KBM-7 (cell line): ENCODE measurements around the gene LIN54.
A peak's percentile ranks its signal among the peaks of the same experiment; 100 is the strongest.
"Not testable (repeated sequence)": the region's sequence is repeated elsewhere in the genome, so short reads cannot be mapped to it uniquely, and the experiment has no call there.

ENCODE experiments used
- DNase-seq: peaks from one replicate; pipeline ENCODE4 v3.0.0-alpha.2; 2015
- in situ Hi-C: fragments of 300-500 bp; cut with MboI; formaldehyde crosslinking; loops from 2 replicates; pipeline ENCODE4 v1.14.3; 2020; ENCODE audit warnings: low sequenced_read_pairs, low pct_unique_long_range_greater_than_20kb, mixed read lengths

The LIN54 gene

DNA sequence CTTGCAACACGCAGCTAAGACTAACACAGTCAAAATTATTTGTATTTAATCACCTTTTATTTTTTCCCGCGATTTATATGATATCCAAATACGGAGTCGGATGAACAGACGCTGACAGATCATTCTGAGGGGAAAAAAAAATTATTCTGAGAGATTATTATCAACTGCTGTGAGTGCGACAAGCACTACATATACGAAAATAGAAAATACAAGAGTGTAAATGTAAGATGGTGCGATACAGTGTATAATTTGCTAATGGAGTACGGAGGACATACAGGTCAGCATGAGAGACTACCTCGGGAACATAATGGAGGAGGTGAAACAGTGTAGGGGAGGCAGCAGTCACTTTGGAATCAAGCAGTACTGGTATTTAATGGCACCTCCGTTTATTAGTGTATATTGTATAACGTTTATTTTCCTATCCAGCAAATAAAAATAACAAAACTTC is 2.8 kb upstream of the LIN54 start:
- DNase-seq = no peak
- in situ Hi-C loops = no loop called here

DNA sequence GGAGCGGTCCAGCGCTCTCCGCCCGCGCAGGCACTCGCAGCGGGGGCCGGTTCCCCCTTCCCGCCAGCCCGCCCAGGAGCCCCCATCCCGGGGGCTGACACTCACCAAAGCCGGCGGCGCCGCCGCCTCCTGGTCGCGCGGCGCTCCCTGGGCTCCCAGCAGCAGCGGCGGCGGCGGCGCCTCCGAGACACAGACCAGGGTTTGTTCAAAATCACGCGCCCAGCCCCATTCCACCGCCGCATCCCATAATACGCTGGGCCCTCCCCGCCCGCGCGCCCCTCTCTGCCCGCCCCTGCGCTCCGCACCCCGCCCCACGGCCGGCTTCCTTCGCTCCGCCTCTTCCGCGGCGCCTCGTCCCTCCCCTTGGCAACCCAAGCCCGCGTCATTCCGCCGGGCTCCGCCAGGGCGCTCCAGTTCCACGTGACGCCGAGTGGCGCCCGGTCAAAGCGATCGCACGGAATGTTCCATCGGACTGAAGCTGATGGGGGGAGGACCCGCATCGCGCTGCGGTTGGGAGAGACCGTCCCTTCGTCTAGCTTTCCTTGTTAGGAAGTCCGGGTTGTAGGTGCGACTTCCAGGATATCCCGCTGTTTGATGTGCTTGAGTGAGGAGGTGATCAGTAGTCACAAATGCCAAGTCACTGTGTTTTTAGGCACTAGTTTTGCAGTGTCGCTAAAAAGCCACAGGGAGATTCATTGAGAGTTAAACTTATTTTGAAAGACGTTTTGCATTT is 2.2 kb upstream of the LIN54 start:
- in situ Hi-C loops = no loop called here
- peak; percentile 98 for DNase-seq

DNA sequence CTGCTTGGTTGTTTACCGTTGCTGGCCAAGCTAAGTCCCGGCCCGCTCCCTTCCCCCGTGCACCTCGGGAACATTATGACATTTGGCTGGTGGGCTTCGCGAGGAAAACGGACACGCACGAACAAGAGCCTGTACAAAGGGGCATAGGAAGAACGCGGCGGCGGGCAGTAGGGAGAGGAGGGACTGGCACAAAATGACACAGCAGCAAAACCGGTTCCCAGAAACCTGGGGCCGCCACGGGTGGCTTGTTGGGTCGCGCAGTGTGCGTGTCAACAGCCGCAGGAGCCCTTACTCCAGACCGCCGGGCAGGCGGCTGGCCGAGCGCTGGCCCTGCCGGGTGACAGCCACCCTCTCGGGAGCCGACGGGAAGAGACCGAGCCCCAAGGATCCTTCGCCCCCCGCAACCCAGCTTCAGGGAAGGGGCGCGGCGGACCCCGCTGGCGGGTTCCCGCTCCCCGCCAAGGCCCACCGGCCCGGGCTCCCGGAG is 1.6 kb upstream of the LIN54 start:
- DNase-seq = peak; percentile 53
- in situ Hi-C loops = no loop called here

DNA sequence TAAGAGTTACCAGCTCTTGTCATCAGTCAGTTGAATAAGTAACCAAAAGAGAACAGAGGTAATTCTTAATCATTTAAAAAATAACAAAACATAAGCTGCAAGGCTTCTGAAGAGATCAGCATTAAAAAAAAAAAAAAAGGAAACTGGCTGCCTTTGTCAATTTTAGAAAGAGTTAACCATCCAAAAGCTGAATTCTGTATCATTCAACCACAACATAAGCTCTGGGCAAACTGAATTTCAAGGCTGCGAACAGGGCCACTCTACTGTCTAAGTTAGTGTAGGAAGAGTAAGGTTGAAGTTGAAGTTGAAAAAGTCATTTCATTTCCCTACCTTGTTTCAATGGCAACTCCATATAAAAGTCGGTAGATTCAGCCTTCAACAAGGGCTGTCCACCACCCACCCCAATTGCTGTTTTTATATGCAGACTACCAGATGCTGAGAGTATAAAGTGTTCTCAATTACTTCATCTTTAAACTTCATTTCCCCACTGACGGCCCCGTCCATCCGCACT is 1.1 kb upstream of the LIN54 start:
- no peak for DNase-seq
- in situ Hi-C loops = no loop called here

DNA sequence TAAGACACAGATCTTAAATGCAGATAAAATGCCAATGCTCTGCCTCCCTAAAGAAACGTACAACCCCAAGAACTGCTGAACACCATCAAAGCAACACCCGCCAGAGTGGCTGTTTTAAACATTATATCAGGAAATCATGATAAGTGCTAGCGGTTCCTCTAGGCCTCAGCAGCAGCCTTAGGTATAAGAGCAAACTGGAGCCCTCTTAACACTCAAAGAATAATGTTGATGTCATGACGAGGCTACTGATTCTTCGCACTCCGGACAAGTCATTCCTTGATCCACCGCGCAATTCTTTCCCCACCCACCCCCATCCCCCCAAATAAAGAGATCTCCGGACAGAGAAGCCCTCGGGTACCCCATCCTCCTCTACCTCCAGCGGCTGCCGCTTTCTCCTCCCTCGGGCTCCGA is 507 bp downstream of the LIN54 start:
- peak; percentile 38 for DNase-seq

DNA sequence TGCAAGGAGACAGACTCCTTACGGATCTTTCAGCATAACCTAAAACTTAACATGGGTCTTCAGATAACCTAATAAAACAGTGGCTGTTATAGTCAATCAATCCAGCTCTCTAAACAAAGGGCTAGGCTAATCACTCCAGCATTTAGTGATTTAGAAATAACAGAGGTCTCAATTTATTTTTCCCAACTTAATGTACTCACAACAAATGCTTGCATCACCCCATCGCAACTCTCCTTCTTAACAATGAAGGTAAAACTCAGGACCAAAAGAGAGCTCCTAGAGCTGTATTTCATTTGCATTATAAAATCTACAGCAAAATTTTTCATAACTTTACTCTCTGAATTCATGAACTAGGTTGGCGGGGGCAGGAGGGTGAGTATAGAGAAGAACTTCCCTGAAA is 1.1 kb downstream of the LIN54 start:
- in situ Hi-C loops = no loop called here
- DNase-seq = peak; percentile 15

More for the DNA sequence above, 507 bp downstream of the LIN54 start:
- in situ Hi-C loops = no loop called here

DNA sequence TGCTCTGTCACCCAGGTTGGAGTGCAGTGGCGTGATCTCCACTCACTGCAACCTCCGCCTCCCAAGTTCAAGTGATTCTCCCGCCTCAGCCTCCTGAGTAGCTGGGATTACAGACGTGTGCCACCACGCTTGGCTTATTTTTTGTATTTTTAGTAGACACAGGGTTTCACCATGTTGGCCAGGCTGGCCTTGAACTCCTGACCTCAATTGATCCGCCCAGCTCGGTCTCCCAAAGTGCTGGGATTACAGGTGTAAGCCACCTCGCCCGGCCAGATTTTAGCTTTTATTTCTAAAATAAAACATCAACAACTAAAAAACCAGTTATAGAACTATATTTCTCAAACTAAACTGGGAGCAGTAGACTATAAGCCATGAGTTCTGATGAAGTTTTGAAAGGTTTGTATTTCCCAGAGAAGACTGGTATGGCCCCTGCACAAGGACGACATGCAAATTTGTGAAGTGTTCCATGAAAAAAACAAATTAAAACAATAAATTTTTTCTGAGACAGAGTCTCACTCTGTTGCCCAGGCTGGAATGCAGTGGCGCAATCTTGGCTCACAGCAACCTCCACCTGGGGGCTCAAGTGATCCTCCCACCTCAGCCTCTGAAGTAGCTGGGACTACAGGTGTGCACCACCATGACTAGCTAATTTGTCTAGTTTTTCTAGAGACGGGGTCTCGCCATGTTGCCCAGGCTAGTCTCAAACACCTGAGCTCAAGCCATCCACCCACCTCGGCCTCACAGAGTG is 7.4 kb downstream of the LIN54 start:
- DNase-seq, in situ Hi-C loops: not testable (repeated sequence)

DNA sequence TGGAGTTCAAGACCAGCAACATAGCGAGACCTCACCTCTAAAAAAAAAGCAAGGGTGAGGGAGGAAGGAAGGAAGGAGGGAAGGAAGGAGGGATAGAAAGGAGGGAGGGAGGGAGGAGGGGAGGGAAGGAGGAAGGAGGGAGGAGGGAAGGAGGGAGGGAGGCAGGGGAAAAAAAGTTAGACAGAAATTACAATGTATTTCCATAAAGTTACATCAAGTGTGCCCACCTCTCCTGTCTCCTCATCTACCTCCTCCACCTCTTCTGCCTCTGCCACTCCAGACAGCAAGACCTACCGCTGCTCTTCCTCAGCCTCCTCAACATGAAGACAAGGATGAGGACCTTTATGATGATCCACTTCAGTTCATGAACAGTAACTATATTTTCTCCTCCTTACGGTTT is 8.3 kb downstream of the LIN54 start:
- DNase-seq = no peak
- in situ Hi-C loops = no loop called here

DNA sequence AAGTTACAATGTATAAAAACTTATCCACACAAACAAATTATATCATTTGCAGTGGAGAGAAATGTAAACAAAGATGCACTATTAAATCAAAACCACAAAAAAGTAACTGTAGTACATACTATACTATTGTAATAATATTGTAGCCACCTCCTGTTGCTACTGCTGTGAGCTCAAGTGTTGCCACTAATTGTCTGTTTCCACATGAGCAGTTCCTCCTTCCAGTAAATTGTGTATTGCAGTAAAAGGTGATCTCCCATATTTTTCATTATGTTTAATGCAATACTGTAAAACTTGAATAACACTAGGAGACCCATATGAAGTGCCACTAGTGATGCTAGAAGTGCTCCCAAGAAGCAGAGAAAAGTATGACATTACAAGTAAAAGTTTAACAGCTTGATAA is 11.7 kb downstream of the LIN54 start:
- peak; percentile 27 for DNase-seq
- in situ Hi-C loops = no loop called here

DNA sequence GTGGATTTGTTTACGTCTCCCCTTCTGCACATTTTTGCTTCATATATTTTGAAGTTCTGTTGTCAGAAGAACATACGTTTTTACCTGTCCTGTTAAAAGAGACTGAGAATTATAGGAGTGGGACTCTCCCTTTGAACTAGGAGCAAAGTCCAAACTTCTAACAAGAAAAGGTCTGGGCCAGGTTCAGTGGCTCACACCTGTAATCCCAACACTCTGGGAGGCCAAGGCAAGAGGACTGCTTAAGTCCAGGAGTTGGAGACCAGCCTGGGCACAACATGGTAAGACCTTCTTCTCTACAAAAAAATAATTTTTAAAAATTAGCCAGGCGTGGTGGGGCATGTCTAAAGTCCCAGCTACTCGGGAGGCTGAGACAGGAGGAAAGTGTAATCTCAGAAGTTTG is 15.8 kb downstream of the LIN54 start:
- in situ Hi-C loops = no loop called here
- no peak for DNase-seq

DNA sequence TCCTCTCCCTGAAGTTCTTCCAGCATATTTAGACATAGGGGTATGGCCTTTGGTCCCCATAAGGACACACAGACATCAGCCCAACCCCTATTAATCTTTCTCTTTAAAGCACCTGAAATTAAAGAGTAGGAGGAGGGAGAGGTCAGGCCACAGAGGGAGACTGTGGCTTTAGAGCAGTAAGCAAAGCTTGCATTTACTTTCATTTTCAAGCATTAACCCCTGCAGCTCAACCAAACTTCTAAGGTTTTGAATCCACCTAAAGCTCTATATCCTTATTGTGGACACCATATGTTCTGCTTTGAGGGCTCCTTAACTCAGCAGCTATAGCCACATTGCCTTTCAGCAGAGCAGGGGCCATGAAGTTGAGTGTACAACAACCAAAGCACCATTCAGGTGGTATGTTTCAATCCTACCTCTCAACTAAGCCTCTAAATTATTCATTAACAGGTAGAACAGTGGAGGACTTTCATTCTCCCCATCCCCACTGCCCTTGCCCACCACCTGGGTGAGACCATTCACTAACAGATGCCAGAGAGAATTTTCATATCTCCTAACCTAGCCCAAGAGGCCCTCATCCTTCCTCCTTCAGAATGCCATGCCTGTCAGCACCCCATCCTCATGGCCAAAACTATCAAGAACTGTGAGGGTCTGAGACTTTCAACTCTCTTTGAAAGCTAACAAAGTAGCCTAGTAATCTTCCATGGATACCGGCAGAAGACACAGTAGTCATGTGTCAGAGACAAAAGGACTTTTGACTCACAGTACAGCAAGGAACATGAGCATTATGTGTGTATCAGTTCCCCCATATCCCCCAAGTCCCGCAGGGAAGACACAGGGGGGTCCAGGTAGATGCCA is 20.8 kb downstream of the LIN54 start:
- in situ Hi-C loops = no loop called here
- peak; percentile 30 for DNase-seq

DNA sequence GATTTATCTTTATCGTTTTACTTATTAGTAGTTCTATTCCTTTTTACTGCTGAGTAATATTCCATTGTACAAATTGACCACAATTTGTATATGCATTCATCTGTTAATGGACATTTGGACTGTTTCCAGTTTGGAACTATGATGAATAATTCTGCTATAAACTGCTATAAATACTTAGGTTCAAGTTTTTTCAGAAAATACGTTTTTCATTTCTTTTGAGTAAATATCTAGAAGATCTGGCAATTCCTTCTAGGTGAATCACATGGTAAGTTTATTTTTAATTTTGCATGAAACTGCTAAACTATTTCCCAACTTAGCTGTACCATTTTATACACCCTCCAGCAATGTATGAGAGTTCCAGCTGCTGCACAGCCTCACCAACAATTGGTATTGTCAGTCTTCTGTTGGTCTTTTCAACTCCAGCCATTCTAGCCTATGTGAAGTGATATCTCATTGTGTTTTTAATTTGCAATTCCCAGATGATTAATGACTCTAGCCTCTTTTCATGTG is 22.2 kb downstream of the LIN54 start:
- no peak for DNase-seq
- in situ Hi-C loops = no loop called here

DNA sequence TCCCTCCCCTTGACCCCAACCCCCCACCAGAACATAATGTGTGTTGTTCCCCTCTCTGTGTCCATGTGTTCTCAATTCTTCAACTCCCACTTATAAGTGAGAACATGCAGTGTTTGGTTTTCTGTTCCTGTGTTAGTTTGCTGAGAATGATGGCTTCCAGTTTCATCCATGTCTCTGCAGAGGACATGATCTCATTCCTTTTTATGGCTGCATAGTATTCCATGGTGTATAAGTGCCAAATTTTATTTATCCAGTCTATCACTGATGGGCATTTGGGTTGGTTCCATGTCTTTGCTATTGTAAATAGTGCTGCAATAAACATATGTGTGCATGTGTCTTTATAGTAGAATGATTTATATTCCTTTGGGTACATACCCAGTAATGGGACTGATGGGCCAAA is 23.1 kb downstream of the LIN54 start:
- DNase-seq, in situ Hi-C loops: not testable (repeated sequence)

DNA sequence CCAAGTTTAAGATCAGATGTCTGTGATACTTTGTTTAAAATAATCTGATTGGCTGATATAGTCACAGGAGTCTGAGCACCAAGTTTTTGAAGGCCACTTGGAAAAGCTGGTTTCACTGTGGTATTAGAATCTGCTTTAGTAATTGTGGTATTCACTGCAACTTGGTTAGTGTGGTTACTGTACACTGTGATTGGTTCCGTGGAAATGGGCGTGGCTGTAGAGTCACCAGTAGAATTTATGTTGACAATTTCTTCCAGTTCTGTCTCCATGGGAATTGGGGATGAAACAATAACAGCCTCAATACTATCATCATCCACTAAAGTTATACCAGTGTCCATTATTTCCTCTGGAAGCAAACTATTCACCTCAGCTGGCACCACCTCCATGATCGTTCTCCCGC is 26.2 kb downstream of the LIN54 start:
- in situ Hi-C loops = no loop called here
- peak; percentile 16 for DNase-seq

DNA sequence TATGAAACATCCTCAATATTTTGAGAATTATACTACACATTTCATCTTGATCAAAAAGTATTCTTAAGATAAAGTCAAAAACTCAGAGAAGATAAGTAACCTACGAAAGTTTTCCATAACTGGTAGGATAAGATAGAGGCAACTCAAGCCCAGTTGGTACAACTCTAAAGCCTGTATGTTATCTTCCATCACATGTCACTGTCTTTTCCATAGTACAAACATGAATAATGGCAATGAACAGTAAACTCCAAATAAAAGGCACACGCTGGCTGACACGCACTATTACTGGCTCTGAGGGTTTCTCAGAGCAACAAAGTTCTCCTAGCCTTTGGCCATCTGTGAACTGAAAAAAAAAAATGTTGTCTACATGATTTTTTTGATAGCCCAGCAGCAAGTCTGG is 27.2 kb downstream of the LIN54 start:
- no peak for DNase-seq
- in situ Hi-C loops = no loop called here

DNA sequence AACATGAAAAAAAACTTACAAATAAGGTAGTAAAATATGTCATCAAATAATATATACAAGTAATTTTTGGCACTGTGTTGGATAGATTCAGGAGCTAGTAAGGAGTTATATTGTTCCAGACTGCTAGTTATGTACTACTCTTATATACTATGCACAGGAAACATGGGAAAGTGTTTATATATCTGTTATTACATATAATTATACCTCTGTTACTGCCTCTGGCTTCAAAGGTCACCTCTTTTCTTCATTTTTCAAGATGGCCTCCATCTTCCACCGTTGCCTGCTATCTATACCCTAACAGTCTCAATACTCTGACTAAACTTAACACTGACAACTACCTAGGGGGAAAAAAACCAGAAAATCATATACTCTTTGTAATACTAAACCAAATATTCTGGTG is 29.5 kb downstream of the LIN54 start:
- in situ Hi-C loops = no loop called here
- DNase-seq = no peak

DNA sequence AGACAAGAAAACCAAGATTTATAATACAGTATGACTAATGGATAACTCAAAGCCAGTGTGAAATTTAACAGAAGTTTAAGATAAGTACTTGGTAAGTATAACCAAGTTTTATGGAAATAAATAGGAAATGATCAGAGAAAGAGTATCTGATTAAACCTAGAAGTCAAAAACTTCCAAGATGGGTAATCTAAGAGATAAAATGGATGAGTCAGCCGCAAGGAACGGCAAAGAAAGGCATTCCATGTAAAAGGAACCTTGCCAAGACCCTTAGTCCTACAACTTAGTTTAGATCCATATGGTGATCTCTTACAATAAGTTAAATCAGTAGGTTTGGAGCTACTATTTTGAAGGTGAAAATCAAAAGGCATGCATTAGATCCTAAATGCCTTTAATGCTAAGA is 34.8 kb downstream of the LIN54 start:
- in situ Hi-C loops = no loop called here
- DNase-seq = no peak

DNA sequence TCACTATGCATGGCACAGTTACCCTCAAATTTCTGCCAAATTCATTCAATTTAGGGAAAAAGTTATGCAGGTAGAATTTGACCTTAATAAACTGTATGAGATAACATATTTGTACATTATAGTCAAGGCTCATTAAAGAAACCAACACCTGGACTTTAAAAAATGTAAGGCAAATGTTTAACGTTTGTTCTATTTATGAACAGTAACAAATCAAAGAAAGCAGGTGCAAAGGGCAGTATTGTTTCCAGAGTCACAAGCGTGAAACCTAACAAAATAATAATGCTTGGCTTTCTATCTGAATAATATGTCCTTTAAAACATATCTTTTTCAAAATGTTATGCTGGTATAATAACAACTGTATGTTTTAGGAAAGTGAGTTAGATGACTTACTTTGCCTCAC is 41.2 kb downstream of the LIN54 start:
- in situ Hi-C loops = no loop called here

DNA sequence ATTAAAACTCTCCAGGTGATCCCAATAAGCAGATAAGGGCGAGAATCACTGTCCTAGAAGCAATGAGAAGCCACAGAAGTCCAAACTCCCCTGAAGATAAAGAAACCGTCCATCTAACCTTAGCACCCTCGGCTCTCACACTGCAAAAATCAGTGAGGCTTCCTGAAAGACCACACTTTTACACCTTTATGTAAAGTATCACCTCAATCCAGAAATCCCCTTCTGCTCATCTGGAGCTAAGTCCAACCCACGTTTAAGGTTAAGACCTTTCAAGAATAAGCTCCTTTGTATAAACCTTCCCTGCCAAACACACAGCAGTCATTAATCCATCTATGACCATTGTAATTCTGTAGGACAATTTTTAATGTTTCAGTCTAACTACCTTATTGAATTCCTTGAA is 41.7 kb downstream of the LIN54 start:
- no peak for DNase-seq
- in situ Hi-C loops = no loop called here

More for the DNA sequence above, 41.2 kb downstream of the LIN54 start:
- no peak for DNase-seq
